ENCODE measurements around the gene ATP12A.

ATP12A gene

DNA sequence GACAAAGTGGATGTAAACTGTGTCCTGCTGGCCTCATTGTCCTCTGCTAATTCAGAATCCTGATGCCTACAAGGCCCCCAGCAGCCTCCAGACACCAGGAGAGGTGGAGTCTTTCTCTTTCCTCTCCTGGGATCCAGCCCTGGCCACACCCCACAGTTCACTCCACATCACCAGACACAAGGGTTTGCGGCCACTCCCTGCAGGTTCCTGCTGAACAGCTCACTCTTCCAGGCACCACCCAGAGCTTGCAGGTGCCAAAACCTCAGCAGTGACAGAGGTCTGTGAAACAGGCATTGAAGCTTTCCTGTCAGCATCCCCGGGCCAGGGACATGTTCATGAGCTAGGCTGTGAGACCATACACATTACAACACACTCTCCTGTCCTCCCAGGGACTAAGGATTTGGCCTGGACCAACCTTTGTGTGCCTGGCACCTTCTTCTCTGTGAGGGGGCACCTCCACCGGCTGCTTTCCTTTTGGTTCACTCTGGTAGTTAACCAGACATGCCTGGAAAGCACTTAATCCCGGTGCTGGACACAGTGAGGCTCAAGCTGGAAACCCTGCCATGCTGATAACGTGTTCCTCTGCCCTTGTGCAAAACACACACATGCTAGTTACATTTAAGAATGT lies 11.1 kb upstream of the ATP12A start:
- Mint-ChIP-seq H3K36me3 (ENCODE audit: insufficient read depth) (no peaks in the 10 kb centered on the region), H3K4me3 (no peak overlapping the region), H3K9me3 (no peaks in the 10 kb centered on the region), H3K4me1 (peaks cover 9% of the 10 kb centered on the region), H3K27me3 (peaks cover 9% of the 10 kb centered on the region), H3K27ac (ENCODE audit: low read depth) (no peak overlapping the region)
- DNase-seq (ENCODE audit: low spot score in 2 of 2) (no peak), ATAC-seq (replicated peaks; ENCODE audit: extremely low read depth, poor library complexity, severe bottlenecking) (no peak)

DNA sequence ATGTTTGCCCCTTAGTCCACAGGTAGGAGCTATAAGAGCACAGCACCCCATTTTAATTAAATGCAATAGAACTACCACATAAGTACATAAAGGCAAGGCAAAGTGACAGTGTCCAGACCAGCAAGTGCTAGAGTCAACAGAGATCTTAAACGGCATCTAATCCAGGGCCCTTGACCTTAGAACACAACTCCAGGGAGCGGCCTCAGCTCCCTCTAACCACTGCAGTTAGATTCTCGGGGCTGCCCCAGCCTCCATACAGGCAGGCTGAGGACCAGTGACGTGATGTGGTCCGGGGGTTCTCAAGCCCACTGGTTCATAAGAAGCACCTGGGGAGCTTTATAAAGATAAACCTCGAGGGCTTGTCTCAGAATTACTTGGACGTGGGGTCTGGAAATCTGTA lies 10.0 kb upstream of the ATP12A start:
- no peak overlapping the region for H3K4me3 Mint-ChIP-seq
- ATAC-seq (replicated peaks; ENCODE audit: extremely low read depth, poor library complexity, severe bottlenecking) (no peak), DNase-seq (ENCODE audit: low spot score in 2 of 2) (no peak)
- H3K9me3 Mint-ChIP-seq = no peaks in the 10 kb centered on the region
- H3K36me3 Mint-ChIP-seq (ENCODE audit: insufficient read depth) = no peaks in the 10 kb centered on the region
- H3K27me3 Mint-ChIP-seq = peaks cover 9% of the 10 kb centered on the region
- H3K27ac Mint-ChIP-seq (ENCODE audit: low read depth) = no peak overlapping the region
- peaks cover 9% of the 10 kb centered on the region for H3K4me1 Mint-ChIP-seq

DNA sequence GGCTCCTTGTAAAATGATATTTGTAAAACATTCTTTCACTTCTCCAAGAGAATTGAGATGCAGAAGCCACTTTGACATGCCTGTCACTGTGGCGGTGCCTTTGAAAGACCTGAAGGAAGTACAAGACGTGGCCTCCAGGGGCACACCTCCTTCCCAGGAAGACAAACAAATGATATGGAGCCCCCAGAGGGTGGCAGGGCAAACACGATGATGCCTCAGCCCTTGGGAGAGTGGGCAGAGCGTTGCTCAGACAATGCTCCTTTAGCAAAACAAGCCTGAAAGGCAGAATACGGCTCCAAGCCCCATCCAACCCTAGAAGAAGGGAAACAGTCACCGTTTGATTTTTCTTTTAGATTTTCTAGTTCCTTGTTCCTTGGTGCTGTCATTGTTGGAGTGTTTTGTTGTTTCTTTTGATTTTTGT lies 9.2 kb upstream of the ATP12A start:
- Mint-ChIP-seq H3K36me3 (ENCODE audit: insufficient read depth) (no peaks in the 10 kb centered on the region), H3K27me3 (peaks cover 13% of the 10 kb centered on the region), H3K27ac (ENCODE audit: low read depth) (no peak overlapping the region), H3K4me1 (peaks cover 9% of the 10 kb centered on the region), H3K9me3 (no peaks in the 10 kb centered on the region), H3K4me3 (peak overlapping the region; percentile 34)
- no peak for DNase-seq (ENCODE audit: low spot score in 2 of 2)
- ATAC-seq (replicated peaks; ENCODE audit: extremely low read depth, poor library complexity, severe bottlenecking) = no peak

DNA sequence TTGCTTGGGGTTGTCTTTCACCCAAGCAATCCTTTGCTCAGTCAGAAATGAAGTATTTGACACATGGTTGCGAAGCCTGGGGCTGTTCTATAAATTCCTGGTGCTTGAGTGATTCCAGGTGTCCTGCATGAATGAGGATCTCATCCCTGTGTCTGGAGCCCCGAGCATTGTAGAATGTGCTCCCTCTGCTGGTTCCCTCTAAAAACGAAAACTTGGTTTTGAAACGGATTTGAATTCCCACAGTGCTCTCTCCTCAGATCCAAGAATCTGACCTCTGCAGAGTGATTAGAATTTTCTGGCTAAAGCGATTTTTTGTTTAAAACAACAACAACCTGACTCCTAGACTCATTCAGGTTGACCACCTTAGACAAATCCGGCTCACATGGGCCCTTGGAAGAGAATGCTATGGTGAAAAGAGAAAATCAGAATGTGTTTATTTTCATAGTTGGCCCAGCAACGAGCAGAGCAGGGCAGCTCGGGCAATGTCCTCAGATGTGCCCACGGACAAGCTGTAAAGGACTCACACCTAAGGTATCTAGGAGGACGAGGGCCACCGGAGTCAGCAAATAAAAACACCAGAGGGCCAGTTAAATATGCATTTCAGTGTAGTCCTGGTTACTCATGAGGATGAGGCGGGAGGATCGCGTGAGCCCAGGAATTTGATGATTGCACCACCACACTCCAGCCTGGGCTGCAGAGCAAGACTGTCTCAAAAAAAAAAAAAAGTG lies 8.7 kb upstream of the ATP12A start:
- DNase-seq (ENCODE audit: low spot score in 2 of 2) (no peak), ATAC-seq (replicated peaks; ENCODE audit: extremely low read depth, poor library complexity, severe bottlenecking) (no peak)
- H3K27ac Mint-ChIP-seq (ENCODE audit: low read depth) = no peak overlapping the region
- H3K4me3 Mint-ChIP-seq = peak overlapping the region; percentile 34
- no peaks in the 10 kb centered on the region for H3K36me3 Mint-ChIP-seq (ENCODE audit: insufficient read depth)
- peaks cover 9% of the 10 kb centered on the region for H3K4me1 Mint-ChIP-seq
- H3K9me3 Mint-ChIP-seq = no peaks in the 10 kb centered on the region
- H3K27me3 Mint-ChIP-seq = peaks cover 19% of the 10 kb centered on the region

GRCh38 chr13:24672141-24673132 lies 7.8 kb upstream of the ATP12A start:
- Mint-ChIP-seq H3K27me3 (peaks cover 25% of the 10 kb centered on the region), H3K4me1 (peaks cover 9% of the 10 kb centered on the region), H3K36me3 (ENCODE audit: insufficient read depth) (no peaks in the 10 kb centered on the region), H3K4me3 (no peak overlapping the region), H3K9me3 (no peaks in the 10 kb centered on the region), H3K27ac (ENCODE audit: low read depth) (no peak overlapping the region)
- no peak for DNase-seq (ENCODE audit: low spot score in 2 of 2)
- no peak for ATAC-seq (replicated peaks; ENCODE audit: extremely low read depth, poor library complexity, severe bottlenecking)

DNA sequence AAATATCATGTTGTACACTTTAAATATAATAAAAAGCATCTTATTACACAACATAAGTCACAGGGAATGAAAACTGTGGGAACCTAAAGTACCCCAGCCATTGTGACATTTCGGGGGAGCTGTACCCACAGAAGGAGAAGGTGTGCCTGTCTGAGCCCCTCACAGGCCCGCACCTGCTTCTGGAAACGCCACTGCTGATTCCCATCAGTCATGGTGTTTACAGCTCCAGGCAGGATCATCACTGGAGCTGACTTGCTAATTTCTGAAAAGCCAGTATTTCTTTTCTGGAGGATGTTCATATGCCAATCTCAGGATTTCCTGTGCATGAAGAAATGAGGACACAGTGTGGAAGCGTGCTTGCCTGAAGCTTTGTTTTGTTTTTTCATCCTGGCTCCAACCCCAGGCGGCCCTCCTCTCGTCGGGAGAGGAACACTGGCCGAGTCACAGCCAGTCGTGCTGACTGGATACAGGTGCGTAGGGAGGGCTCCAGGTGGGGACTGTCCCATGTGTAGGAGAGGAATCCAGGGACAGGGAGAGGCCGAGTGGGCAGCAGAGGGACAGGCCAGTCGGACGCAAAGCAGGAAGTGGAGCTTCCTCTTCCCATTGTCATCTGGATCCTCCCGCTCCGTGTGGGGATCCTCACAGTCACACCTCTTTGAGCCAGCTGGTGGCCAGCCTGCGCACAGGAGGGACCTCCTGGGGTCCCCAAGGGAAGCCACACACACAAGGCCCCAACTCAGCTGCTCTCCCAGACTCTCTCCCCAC lies 4.2 kb upstream of the ATP12A start:
- Mint-ChIP-seq H3K4me1 (peaks cover 12% of the 10 kb centered on the region), H3K27me3 (peaks cover 47% of the 10 kb centered on the region), H3K36me3 (ENCODE audit: insufficient read depth) (no peaks in the 10 kb centered on the region), H3K4me3 (no peak overlapping the region), H3K9me3 (no peaks in the 10 kb centered on the region), H3K27ac (ENCODE audit: low read depth) (no peak overlapping the region)
- DNase-seq (ENCODE audit: low spot score in 2 of 2) (no peak), ATAC-seq (replicated peaks; ENCODE audit: extremely low read depth, poor library complexity, severe bottlenecking) (no peak)

GRCh38 chr13:24678151-24678550 lies 2.1 kb upstream of the ATP12A start:
- DNase-seq (ENCODE audit: low spot score in 2 of 2) = no peak
- Mint-ChIP-seq H3K4me1 (peaks cover 6% of the 10 kb centered on the region), H3K4me3 (no peak overlapping the region), H3K36me3 (ENCODE audit: insufficient read depth) (no peaks in the 10 kb centered on the region), H3K27me3 (peaks cover 47% of the 10 kb centered on the region), H3K27ac (ENCODE audit: low read depth) (no peak overlapping the region), H3K9me3 (no peaks in the 10 kb centered on the region)
- no peak for ATAC-seq (replicated peaks; ENCODE audit: extremely low read depth, poor library complexity, severe bottlenecking)

GRCh38 chr13:24679686-24680085 lies 522 bp upstream of the ATP12A start:
- DNase-seq (ENCODE audit: low spot score in 2 of 2) (no peak), ATAC-seq (replicated peaks; ENCODE audit: extremely low read depth, poor library complexity, severe bottlenecking) (no peak)
- Mint-ChIP-seq H3K27me3 (peaks cover 47% of the 10 kb centered on the region), H3K9me3 (no peaks in the 10 kb centered on the region), H3K4me3 (peak overlapping the region; percentile 50), H3K36me3 (ENCODE audit: insufficient read depth) (no peaks in the 10 kb centered on the region), H3K27ac (ENCODE audit: low read depth) (peak overlapping the region; percentile 29), H3K4me1 (peaks cover 21% of the 10 kb centered on the region)

GRCh38 chr13:24680921-24681604 lies 855 bp downstream of the ATP12A start:
- Mint-ChIP-seq H3K4me3 (no peak overlapping the region), H3K27me3 (peaks cover 42% of the 10 kb centered on the region), H3K27ac (ENCODE audit: low read depth) (no peak overlapping the region), H3K36me3 (ENCODE audit: insufficient read depth) (no peaks in the 10 kb centered on the region), H3K9me3 (no peaks in the 10 kb centered on the region), H3K4me1 (peaks cover 33% of the 10 kb centered on the region)
- no peak for DNase-seq (ENCODE audit: low spot score in 2 of 2)
- ATAC-seq (replicated peaks; ENCODE audit: extremely low read depth, poor library complexity, severe bottlenecking) = no peak

- peaks cover 42% of the 10 kb centered on the region for H3K27me3 Mint-ChIP-seq
- H3K4me3 Mint-ChIP-seq = no peak overlapping the region
Observed at GRCh38 chr13:24681930-24682329, 1.7 kb downstream of the ATP12A start.

GRCh38 chr13:24682353-24682752 lies 2.1 kb downstream of the ATP12A start:
- DNase-seq (ENCODE audit: low spot score in 2 of 2) = no peak
- ATAC-seq (replicated peaks; ENCODE audit: extremely low read depth, poor library complexity, severe bottlenecking) = no peak
- Mint-ChIP-seq H3K27me3 (peaks cover 42% of the 10 kb centered on the region), H3K4me3 (no peak overlapping the region), H3K36me3 (ENCODE audit: insufficient read depth) (no peaks in the 10 kb centered on the region), H3K4me1 (peaks cover 33% of the 10 kb centered on the region), H3K27ac (ENCODE audit: low read depth) (no peak overlapping the region), H3K9me3 (no peaks in the 10 kb centered on the region)

More at GRCh38 chr13:24681930-24682329, 1.7 kb downstream of the ATP12A start:
- peaks cover 33% of the 10 kb centered on the region for H3K4me1 Mint-ChIP-seq
- no peak overlapping the region for H3K27ac Mint-ChIP-seq (ENCODE audit: low read depth)
- H3K9me3 Mint-ChIP-seq = no peaks in the 10 kb centered on the region
- no peak for DNase-seq (ENCODE audit: low spot score in 2 of 2)
- ATAC-seq (replicated peaks; ENCODE audit: extremely low read depth, poor library complexity, severe bottlenecking) = no peak
- H3K36me3 Mint-ChIP-seq (ENCODE audit: insufficient read depth) = no peaks in the 10 kb centered on the region

Data from central memory CD8-positive, alpha-beta T cell (primary cell).